ENCODE measurements around the gene NEDD4L. TPM values are rescaled to one million over a fixed set of nuclear protein-coding genes. Genes with fewer than 3 reads are reported as not detected.

Gene NEDD4L
- total RNA-seq, 1 experiment from 2014 or later = 54.1 TPM

DNA sequence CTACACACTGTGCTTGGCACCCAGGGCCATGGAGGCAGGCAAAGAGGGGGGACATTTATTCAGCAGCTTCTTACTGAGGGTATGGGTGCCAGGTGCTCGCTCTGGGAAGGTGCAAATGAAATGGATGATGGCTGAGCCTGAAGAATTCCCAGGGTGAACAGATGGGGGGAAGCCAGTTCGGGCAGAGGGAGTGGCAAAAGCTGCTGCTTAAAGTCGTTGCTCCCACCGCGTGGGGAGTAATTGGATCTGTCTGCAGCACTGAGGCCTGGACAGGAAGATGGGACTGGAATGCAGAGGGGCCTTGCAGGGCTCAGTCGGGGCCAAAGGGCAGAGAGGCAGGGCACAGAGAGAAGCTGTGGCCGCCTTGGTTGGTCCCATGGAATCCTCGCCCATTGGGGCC is 51.2 kb downstream of the NEDD4L start:
- no peak for DNase-seq (ENCODE audit: low read depth)

DNA sequence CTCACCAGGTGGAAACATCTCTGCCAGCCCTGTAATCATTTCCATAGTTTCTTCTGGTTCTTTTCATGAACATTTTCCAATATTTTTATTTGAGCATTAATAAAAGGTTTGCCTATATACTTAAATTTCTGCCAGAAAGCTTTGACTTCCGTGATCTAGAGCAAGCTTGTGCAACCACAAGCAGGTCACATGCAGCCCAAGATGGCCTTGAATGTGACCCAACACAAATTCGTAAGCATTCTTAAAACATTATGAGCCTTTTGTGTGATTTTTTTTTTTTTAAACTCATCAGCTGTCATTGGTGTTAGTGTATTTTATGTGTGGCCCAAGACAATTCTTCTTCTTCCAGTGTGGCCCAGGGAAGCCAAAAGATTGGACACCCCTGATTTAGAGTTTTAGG is 51.6 kb downstream of the NEDD4L start:
- DNase-seq (ENCODE audit: low read depth) = no peak

DNA sequence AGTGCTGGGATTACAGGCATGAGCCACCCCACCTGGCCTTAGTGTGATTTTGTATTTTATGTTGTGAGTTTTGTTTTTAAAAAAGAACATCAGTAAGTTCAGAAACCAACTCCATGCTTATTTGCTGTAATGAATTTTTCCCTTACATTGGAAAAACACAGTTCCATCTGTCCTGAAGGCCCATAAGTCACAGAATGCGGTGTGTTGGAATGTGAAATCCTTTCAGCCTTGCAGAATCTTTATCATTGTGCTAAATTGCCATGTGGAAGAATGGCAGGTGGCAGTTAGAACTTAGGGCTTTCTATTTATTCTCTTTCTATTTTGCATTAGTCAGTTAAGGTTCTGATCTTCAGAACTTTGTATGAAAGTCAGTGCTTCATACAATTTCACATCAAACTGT is 52.6 kb downstream of the NEDD4L start:
- DNase-seq (ENCODE audit: low read depth) = peak; percentile 41

DNA sequence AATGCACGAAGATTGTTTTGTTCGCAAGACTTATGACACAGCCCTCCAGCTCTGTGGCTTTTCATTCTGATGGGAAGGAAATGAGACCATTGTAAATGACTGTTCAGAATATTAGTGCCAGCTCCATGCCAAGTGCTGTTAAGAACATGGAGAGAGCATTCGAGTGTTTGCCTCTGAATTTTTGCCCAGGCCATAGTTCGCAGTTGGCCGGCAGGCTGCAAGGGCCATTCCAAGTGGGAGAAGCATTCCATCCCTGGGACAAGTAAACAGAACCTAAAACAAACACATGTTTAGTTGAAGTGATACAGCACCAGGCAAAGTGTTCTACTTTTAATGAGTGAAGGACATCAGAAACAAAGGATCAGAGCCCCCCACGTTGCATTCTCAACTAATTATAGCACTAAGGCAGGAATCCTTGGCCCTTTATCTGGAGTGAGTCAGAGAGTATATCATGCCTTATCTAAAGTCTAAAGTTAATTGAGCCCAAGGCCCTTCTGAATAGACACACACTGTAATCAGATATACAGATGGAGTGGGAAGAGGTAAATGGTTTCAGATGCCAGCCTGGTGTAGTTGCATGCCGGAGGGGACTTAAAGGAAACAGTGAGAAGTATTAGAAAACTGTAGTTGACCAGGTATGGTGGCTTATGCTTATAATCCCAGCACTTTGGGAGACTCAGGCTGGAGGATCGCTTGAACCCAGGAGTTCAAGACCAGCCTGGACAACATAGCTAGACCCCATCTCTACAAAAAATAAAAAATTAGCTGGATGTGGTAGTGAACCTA is 53.3 kb downstream of the NEDD4L start:
- peak; percentile 91 for DNase-seq (ENCODE audit: low read depth)

DNA sequence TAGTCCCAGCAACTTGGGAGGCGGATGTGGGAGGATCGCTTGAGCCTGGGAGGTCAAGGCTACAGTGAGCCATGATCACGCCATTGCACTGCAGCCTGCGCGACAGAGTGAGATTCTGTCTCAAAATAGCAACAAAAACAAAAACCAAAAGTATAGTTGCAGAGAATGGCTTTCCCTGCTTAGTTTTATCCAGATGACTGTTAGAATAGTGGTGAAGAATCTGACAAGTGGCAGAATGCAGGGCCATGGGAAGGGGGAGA is 53.8 kb downstream of the NEDD4L start:
- DNase-seq (ENCODE audit: low read depth) = peak; percentile 23

DNA sequence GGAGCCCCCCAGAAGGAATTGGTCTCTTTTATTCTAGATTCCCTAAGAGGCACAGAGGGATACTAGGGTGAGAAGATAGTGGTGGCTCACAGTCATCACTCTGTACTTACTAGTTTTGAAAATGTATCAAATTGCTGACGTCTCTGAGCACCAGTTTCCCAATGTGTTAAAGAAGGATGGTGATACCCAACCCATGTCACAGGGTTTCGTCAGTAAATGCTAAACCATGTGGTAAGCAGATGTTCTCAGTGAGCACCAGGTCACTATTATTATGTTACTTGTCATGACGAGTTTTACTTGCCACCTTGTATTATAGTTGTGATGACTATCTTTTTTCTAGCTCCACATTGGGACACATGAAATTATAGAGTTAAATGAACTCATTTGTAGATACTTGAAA is 54.7 kb downstream of the NEDD4L start:
- DNase-seq (ENCODE audit: low read depth) = no peak

DNA sequence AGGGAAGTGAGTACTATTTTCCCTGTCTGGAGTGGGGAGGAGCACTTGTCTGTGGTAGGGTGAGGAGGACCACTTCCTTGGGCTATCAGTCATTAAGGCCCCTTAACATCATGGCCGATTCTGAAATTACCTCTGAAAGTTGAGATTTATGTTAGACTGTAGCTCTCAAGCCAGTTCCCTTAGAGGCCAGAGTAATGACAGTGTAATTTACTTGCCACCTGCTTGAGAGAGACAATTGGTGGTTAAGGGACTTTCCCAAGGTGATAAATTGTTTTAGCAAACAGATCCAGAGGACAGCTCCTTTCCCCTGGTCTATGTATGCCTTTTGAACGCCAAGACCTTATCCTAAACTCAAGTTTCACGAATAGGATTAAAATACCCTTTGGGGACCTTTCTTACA is 56.1 kb downstream of the NEDD4L start:
- DNase-seq (ENCODE audit: low read depth) = no peak

DNA sequence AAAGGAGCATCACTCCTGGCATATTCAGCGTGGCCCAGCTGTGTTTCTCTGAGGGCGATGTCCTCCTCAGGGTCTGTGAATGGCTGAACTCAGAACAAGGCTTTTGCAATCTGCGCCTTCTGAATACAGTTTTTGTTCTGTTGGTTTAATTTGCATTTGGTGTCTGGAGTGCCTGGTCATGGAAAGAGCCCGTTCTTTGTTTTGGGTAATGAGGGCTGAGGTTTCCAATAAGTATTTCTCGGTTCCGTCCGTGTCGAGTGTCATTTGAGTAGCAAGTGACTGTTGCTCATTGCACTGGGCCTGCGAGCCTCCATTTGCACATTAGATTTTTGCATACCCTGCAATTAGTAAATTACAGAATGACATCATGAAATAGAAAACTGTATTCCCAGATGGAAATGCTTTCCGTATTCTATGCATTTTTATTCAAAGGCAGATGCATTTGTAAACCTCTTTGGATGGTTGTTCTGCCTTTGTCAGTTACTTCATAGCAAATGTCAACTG is 57.3 kb downstream of the NEDD4L start:
- DNase-seq (ENCODE audit: low read depth) = no peak

DNA sequence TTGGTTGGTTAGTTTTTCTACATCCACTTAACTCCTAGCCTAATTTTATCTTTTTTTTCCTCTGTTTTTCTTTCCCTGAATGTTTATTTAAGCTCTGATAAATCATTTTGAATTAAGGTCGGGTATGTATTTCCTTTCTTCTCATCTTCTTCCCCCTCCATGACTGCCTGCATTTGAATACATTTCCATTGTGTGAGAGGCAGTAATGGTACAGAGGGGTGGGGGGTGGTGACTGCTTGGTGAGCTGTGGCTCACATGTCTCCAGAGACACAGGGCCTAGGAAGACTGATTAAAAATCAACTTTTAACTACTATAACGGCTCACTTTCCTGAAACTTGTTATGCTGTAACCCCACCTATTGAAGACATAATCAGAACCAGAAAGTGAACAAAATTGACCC is 58.0 kb downstream of the NEDD4L start:
- DNase-seq (ENCODE audit: low read depth) = no peak

DNA sequence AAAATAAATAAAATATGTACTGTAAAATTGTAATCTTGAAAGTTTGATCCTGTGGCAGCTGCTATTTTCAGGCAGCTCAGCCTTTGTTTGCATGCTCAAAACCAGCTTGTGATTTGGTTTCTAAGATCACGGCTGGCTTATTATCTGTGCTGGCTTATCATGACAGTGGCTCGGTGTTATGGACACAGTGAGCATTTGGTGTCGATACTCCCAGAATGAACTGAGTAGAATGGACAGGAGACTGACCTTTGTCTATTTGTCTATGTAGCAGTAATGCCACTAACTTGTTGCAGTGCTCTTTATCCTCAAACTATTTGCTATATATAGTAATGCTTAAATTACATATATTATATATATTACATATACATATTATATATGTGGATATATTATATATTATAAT is 58.8 kb downstream of the NEDD4L start:
- no peak for DNase-seq (ENCODE audit: low read depth)

DNA sequence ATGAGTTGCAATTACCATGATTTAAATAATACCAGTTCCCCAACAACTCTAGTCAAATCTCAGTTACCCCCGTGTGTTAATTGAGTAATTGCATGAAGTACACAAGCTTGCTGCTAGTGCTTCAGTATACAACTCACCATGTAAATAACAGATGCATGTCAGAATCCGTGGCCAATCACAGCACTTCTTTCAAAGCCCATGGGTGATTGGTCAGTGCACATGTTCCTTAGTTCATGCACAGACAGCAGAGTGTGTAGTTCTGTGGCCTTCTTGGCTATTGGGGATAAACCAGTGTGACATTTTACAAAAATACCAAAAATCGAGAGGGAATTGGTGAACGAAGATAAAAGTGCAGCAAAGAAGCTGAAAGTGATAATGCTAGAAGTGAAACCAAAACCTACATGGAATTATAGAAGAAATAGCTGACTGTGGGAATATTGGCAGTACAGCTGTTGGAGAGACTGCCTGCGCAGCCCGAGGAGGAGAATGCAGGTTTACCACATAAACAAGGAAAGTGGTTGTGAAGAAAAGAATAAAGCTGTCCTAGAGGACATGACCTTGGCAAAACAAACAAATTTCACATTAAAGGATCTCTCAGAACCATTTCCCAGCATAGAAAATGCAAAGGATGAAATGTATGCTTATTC is 59.4 kb downstream of the NEDD4L start:
- no peak for DNase-seq (ENCODE audit: low read depth)

DNA sequence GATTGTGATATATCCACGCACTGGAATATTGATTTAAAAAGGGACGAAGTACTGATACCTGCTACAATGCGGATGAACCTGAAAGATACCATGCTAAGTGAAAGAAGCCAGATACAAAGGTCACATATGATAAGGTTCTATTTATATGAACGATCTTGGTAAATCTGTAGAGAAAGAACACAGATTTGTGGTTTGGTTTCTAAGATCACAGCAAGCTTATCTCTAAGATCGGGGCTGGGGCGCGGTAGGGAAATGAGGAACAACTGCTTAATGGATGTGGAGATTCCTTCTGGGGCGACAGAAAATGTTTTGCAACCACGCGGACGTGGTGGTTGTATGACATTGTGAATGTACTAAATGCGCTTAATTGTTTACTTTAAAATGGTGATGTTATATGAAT is 60.1 kb downstream of the NEDD4L start:
- DNase-seq (ENCODE audit: low read depth) = no peak

DNA sequence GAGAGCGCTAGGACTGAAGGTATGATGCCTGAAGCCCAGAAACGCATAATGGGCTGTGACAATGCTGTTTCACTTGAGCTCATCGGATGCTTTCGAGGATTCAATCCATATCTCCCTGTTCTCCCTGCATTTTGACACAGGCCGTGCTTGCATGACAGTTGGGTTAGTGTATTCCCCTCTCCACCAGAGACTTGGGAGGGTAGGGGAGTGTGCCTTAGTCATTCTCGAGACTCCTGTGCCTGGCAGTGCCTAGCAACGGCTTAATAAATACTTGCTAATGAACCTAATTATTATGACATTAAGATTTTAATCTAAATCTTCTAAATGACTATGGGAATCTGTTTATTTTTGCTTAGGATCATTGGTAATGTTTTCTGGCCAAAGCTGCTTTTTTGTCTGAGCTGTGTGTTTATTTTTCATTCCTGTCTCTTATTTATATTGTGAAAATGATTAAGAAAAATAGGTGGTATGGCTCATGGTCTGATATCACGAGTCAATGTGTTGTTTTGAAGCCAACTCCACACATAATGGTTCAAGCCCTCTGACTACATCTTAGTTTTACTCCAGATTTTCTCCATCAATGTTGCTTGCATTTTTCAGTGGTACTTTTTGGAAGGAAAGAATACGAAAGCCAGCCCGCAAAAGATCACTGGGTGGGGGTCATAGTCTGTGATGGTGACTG is 61.3 kb downstream of the NEDD4L start:
- DNase-seq (ENCODE audit: low read depth) = peak; percentile 83

DNA sequence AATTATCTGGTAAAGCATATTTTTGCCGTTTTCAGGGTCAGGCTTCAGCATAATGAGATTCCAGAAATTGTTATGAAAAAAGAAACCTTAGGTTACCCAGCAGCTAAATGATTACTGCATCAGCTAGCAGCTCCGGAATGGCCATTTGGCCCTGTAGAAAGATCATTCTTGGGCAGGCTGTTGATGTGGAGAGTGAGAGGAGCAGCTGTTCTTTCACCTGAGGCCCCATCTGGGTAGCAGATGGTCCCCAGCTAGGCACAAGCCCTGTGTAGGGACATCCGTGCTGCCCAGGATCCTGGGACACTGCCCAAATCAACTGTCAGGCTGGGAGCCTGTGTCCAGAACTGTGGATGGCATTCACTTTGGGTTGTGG is 61.8 kb downstream of the NEDD4L start:
- no peak for DNase-seq (ENCODE audit: low read depth)

DNA sequence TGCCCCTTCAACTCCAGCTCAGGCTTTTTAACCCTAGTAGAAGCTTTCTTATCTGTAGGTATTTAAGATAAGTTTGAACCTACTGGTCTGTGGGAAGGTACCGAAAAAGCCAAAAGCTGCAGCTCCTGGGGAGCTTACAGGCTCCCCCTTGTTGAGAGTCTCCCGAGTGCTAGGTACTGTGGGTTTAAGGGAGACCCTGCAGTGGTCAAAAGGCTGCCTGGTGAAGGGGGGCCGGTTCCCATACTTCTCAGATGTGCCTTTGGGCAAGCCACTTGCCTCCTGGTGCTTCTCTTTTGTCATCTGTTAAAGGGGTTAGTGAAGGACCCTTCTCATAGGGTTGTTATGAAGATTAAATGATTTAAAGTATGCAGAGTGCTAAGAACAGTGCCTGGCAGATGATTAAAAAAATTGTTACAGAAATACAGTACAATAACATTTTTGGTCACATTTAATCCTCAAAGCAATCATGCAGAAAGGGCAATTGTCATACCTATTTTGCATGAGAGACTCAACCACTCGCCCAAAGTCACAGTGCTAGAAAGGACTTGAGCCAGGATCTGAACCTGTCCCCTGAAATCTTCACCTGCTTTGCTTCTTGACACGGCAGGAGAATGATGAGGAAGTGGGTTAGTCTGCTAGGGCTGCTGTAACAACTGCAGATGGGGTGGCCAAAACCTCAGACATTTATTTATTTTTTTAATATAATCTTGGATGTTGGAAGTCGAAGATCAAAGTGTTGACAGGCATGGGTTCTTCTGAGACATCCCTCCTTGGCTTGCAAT is 62.5 kb downstream of the NEDD4L start:
- no peak for DNase-seq (ENCODE audit: low read depth)

DNA sequence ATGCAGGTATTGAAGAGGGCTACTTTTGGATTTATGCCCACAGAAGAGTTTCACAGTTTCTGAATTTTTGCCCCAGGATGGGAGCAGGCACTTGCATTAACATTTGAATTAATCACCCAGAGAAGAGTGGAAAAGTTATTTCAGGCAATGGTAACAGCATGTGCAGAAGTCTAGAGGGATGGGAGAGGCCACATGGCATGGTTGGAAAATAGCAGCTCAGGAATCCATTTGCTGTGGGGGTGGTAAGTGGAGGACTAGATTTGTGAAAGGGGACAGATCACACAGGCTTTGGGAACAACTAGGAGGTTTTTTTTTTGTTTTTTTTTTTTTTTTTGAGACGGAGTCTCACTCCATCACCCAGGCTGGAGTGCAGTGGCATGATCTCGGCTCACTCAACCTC is 65.2 kb downstream of the NEDD4L start:
- DNase-seq (ENCODE audit: low read depth) = no peak

DNA sequence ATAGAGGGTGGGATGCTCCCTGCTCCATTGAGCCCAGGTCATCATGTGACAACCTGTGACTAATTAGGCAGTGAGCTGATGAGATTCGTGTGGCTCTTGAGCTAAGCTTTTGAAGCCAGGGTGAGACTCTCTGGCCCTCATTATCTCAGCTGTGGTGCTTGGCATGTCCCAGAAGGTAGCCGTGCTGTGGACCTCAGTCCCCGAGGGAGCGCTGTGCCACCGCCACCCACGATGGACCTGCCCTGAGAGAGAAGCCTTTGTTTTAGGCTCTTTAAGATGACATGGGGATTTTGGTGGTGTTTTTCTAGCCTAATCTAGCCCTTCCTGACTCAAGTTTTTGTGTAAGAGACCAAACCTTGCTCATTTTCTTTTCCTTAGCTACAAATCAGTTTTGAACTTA is 66.4 kb downstream of the NEDD4L start:
- DNase-seq (ENCODE audit: low read depth) = no peak

DNA sequence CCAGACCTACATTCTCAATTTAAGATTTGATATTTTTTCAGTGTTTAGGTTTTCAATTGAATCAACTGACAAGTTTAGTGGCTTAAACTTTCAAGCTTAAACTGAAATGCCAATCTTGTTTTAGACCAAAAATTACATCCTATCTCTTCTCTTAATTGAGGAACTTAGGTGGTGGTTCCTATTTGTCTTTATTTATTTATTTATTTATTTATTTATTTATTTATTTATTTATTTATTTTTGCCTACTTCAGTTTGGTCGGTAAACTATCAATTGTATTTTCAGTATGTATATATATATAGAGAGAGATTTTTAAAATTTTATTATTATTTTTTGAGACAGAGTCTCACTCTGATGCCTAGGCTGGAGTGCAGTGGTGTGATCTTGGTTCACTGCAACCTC is 68.1 kb downstream of the NEDD4L start:
- no peak for DNase-seq (ENCODE audit: low read depth)

DNA sequence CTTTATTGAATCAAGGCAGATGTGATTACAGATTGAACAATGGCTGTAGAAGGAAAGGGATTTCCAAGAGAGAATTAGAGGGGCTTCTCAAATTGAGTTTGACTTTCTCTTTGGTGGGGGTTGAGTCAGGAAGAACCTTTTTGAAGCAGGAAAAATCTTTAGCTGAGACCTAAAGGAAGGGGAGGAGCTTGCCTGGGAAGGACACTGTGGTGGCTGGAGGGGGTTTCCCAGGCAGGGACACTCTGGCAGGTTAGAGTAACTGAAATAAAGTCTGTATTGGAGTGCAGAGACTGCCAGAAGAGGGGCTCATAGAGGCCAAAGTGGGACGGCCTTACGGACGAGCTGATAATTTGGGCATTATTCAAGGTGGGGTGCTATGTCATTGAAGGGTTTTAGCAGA is 69.3 kb downstream of the NEDD4L start:
- DNase-seq (ENCODE audit: low read depth) = no peak

DNA sequence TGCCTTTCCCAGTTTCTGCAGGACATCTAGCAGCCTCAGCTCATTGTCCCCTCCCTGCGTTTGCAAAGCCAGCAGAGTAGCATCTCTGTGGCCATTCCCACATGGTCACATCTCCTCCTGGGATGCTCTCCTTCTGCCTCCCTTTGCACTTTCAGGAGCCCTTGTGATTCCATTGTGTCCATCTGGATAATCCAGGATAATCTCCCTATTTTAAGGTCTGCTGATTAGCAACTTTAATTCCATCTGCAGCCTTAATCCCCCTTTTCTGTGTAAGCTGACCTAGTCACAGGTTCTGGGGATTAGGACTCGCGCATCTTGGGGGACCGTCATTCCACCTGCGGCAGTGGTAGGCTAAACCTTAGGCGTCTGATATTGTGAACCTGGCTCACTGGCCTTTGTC is 70.7 kb downstream of the NEDD4L start:
- no peak for DNase-seq (ENCODE audit: low read depth)

DNA sequence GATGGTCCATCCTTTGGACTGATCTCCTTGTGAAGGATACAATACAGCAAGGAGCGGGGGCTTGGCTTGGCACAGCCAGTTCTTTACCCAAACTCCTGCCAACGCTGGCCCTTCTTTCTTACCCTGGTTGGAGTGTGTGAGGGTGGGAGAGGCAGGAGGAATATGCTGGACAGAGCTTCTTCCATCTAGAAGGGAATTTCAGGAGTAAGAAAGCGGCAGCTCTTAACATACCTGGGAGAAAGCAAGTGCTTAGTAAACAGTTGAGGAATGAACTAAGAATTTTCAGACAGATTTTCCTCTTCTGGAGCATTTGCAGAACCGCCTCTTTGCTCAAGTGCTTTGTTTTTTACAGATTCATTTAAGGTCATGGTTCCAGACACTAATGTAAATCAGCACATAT is 72.8 kb downstream of the NEDD4L start:
- DNase-seq (ENCODE audit: low read depth) = no peak

DNA sequence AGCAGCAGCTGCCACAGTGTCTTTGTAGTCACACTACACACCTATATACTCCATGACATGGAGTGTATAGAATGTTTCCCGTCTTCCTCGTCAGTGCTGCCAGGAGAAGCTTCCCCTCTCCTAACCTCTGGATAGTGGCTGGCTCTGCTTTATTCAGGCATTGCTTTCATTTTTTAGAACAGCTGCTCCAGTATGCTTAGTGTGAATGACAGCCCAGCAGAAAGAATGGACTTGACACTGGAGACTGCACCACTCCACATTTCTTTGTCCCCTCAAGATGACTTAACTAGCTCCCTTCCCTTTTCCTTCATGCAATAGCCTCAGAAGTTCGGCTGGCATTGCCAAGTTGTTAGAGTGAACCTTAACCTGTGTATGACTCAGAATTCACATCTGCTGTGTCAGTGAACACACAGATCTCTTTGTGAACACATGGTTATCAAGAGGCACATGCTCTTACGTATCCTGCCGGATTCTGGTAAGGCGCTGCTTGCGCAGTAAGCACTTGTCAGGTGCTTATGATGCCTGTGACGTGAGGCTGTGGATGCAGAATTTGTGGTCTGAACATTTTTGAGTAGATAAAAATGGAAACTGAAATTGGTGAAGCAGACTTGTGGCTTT is 73.9 kb downstream of the NEDD4L start:
- peak; percentile 86 for DNase-seq (ENCODE audit: low read depth)

All from M059J (cell line).